H1 (cell line): ENCODE data around the gene ACADSB.

Source experiments
- ASH2L ChIP-seq: fragments of 200-600, 300-600 bp; sonication (generic); IDR thresholded peaks from one replicate; pipeline ENCODE4 v1.7.1; 2017; ENCODE audit warnings: low read length
- CHD2 ChIP-seq: IDR thresholded peaks from 2 replicates; pipeline ENCODE4 v1.6.1; 2012; ENCODE audit warnings: low read length, improper control_type of control experiment
- CTCF ChIP-seq, 3 experiments: IDR thresholded peaks; 1 replicate in 2 of 3; 2 replicates in 1 of 3; pipeline versions ENCODE4 v1.5.1 to v1.6.1; 2011; ENCODE audit warnings: low read length in 3 of 3, mild to moderate bottlenecking in 3 of 3, inconsistent platforms in 2 of 3, low read depth in 1 of 3, moderate library complexity in 1 of 3; ENCODE audit not compliant: insufficient read depth in 1 of 3; ENCODE audit errors: control extremely low read depth in 1 of 3
- EP300 ChIP-seq, 2 experiments: IDR thresholded peaks; 1 replicate in 1 of 2; 2 replicates in 1 of 2; pipeline ENCODE4 v1.6.1; 2011 to 2012; ENCODE audit warnings: low read depth in 2 of 2, low read length in 2 of 2, mild to moderate bottlenecking in 2 of 2, borderline replicate concordance in 1 of 2, inconsistent platforms in 1 of 2, moderate library complexity in 1 of 2
- HDAC6 ChIP-seq: IDR thresholded peaks from one replicate; pipeline ENCODE4 v1.7.1; 2012; ENCODE audit warnings: low read depth, mild to moderate bottlenecking, inconsistent platforms, low read length, moderate library complexity
- MAX ChIP-seq: IDR thresholded peaks from 2 replicates; pipeline ENCODE4 v1.6.1; 2012; ENCODE audit warnings: inconsistent platforms
- POLR2A ChIP-seq, 2 experiments: IDR thresholded peaks; 1 replicate in 1 of 2; 2 replicates in 1 of 2; pipeline ENCODE4 v1.6.1; 2011; ENCODE audit warnings: low read depth in 2 of 2, low read length in 2 of 2, mild to moderate bottlenecking in 2 of 2; ENCODE audit errors: control extremely low read depth in 1 of 2
- POLR2AphosphoS5 ChIP-seq: IDR thresholded peaks from 2 replicates; pipeline ENCODE4 v1.6.1; 2011; ENCODE audit warnings: low read depth, low read length
- RBBP5 ChIP-seq: IDR thresholded peaks from 2 replicates; pipeline ENCODE4 v1.7.1; 2012; ENCODE audit warnings: low read depth, mild to moderate bottlenecking, inconsistent platforms, low read length, moderate library complexity, borderline replicate concordance
- RNF2 ChIP-seq: fragments of 200-900, 300-1000 bp; sonication (generic); IDR thresholded peaks from 2 replicates; pipeline ENCODE4 v1.7.1; 2016; ENCODE audit warnings: borderline replicate concordance, low read depth, mild to moderate bottlenecking, antibody characterized with exemption, low read length; ENCODE audit not compliant: poor library complexity, severe bottlenecking; ENCODE audit errors: missing control alignments
- SAP30 ChIP-seq: fragments of 300-600 bp; sonication (generic); IDR thresholded peaks from 2 replicates; pipeline ENCODE4 v1.7.1; 2012; ENCODE audit warnings: low read length, moderate library complexity, mild to moderate bottlenecking, inconsistent platforms; ENCODE audit not compliant: insufficient read depth, insufficient replicate concordance
- SP1 ChIP-seq: IDR thresholded peaks from 2 replicates; pipeline ENCODE4 v1.6.1; 2011; ENCODE audit warnings: low read depth, low read length
- SP4 ChIP-seq: IDR thresholded peaks from 2 replicates; pipeline ENCODE4 v1.6.1; 2012; ENCODE audit warnings: low read length, inconsistent platforms
- USF2 ChIP-seq: IDR thresholded peaks from 2 replicates; pipeline ENCODE4 v1.6.1; 2011; ENCODE audit warnings: low read length, improper control_type of control experiment

GRCh38 chr10:123102673-123103072, 93.9 kb downstream of the ACADSB start:
- no peak for TF ChIP-seq RBBP5
- TF ChIP-seq POLR2AphosphoS5: no peak
- no peak for TF ChIP-seq USF2
- TF ChIP-seq MAX: no peak
- TF ChIP-seq SP1: no peak
- TF ChIP-seq SAP30: no peak
- TF ChIP-seq HDAC6: no peak
- no peak for TF ChIP-seq CTCF (IDR thresholded peaks at IDR 0.05; ENCODE audit: control extremely low read depth in 1 of 3, insufficient read depth in 1 of 3, low read depth in 1 of 3, low read length in 3 of 3)
- no peak for TF ChIP-seq ASH2L
- TF ChIP-seq RNF2: no peak
- TF ChIP-seq CHD2: no peak
- no peak for TF ChIP-seq EP300 (IDR thresholded peaks at IDR 0.05; ENCODE audit: borderline replicate concordance in 1 of 2, low read depth in 2 of 2, low read length in 2 of 2)
- no peak for TF ChIP-seq POLR2A (IDR thresholded peaks at IDR 0.05; ENCODE audit: control extremely low read depth in 1 of 2, low read depth in 2 of 2, low read length in 2 of 2)
- no peak for TF ChIP-seq SP4
